KOPT-K1 (cell line): ENCODE results near the gene PTPN18.

ENCODE experiments used
- H3K27ac ChIP-seq: fragments of 200-600 bp; sonication (generic); 2 replicates; pipeline ENCODE4 v1.5.1; 2016; ENCODE audit warnings: antibody characterized with exemption, mild to moderate bottlenecking, low read depth, low read length; ENCODE audit not compliant: poor library complexity, severe bottlenecking
- H3K36me3 ChIP-seq: fragments of 200-600 bp; sonication (generic); 2 replicates; pipeline ENCODE4 v1.5.1; 2017; ENCODE audit warnings: antibody characterized with exemption, mild to moderate bottlenecking, low read length, moderate library complexity; ENCODE audit not compliant: insufficient read depth
- H3K9me3 ChIP-seq: fragments of 200-600 bp; sonication (generic); 2 replicates; pipeline ENCODE4 v1.5.1; 2017; ENCODE audit warnings: antibody characterized with exemption, low read length, mild to moderate bottlenecking; ENCODE audit not compliant: insufficient read depth, poor library complexity, severe bottlenecking

PTPN18 gene

DNA sequence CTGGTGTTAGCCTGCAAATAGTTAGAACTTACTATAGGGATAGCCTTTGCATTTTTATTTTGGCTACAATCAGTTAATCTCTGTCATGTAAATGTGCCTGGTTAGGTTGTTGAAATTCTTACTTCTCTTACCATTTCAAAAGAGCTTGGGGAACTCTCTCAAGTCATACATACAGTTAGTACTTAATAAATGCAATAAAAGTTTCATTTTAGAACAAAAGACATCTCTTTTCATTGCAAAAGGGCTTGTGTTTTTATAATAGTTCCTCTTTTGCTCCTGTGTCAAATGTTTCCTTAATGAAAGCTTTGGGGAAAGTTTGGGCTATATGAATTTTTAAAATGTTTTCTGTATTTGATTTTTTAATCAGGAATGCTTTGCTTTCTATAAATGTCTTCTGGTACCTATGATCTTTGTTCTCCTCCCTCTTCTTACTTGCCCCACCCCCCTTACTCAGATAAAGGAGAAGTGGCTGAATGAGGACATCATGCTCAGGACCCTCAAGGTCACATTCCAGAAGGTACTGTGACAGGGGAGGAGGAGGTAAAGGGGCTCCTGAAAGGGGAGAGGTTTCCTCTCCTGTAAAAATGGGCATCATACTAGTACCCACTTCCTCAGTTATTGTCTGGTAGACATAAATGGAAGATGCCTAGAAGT is 13.6 kb downstream of the PTPN18 start:
- Histone ChIP-seq H3K36me3 (no peaks in the 10 kb centered on the region), H3K27ac (no peak overlapping the region), H3K9me3 (no peaks in the 10 kb centered on the region)

DNA sequence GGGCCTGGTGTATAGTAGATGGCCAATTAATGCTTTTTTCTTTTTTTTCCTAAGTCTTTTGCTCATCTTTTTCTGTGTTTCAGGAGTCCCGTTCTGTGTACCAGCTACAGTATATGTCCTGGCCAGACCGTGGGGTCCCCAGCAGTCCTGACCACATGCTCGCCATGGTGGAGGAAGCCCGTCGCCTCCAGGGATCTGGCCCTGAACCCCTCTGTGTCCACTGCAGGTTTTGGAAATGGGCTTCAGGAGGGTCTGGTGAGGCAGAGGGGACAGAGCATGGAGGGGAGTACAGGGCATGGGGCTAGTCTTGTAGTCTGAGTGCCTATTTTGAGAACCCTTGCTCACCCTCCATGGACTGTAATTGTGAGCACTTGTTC is 14.1 kb downstream of the PTPN18 start:
- H3K9me3 ChIP-seq: no peaks in the 10 kb centered on the region
- H3K27ac ChIP-seq: no peak overlapping the region
- H3K36me3 ChIP-seq: no peaks in the 10 kb centered on the region

DNA sequence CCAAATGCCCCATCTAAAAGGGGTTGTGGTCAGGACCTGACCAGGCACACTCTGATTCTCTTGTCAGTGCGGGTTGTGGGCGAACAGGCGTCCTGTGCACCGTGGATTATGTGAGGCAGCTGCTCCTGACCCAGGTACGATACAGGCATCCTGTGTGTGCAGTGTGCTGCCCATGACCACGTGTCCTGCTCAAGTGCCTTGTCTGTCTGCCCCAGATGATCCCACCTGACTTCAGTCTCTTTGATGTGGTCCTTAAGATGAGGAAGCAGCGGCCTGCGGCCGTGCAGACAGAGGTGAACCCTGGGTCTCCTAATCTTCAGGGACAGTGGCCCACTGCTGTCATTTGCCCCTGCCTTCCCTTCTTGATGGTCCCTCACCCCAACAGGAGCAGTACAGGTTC is 14.6 kb downstream of the PTPN18 start:
- H3K27ac ChIP-seq: no peak overlapping the region
- no peaks in the 10 kb centered on the region for H3K9me3 ChIP-seq
- H3K36me3 ChIP-seq: no peaks in the 10 kb centered on the region

DNA sequence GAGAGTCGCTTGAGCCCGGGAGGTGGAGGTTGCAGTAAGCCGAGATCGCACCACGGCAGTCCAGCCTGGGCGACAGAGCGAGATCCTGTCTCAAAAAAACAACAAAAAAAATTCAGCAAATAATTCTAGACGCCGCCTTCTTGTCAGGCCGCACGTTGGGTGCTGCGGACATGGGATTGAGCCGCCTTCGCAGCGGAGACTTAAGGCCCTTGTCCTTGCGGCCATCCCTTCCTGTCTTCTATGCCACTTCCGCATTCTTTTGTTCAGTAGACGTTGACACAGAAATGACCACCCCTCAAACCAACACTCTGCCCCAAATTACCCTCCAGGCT is 15.8 kb downstream of the PTPN18 start:
- Histone ChIP-seq H3K9me3 (no peaks in the 10 kb centered on the region), H3K36me3 (no peaks in the 10 kb centered on the region), H3K27ac (peak overlapping the region; percentile 61)

GRCh38 chr2:130372055-130372832 is 16.4 kb downstream of the PTPN18 start:
- H3K36me3 ChIP-seq: no peaks in the 10 kb centered on the region
- peak overlapping the region; percentile 61 for H3K27ac ChIP-seq
- no peaks in the 10 kb centered on the region for H3K9me3 ChIP-seq

DNA sequence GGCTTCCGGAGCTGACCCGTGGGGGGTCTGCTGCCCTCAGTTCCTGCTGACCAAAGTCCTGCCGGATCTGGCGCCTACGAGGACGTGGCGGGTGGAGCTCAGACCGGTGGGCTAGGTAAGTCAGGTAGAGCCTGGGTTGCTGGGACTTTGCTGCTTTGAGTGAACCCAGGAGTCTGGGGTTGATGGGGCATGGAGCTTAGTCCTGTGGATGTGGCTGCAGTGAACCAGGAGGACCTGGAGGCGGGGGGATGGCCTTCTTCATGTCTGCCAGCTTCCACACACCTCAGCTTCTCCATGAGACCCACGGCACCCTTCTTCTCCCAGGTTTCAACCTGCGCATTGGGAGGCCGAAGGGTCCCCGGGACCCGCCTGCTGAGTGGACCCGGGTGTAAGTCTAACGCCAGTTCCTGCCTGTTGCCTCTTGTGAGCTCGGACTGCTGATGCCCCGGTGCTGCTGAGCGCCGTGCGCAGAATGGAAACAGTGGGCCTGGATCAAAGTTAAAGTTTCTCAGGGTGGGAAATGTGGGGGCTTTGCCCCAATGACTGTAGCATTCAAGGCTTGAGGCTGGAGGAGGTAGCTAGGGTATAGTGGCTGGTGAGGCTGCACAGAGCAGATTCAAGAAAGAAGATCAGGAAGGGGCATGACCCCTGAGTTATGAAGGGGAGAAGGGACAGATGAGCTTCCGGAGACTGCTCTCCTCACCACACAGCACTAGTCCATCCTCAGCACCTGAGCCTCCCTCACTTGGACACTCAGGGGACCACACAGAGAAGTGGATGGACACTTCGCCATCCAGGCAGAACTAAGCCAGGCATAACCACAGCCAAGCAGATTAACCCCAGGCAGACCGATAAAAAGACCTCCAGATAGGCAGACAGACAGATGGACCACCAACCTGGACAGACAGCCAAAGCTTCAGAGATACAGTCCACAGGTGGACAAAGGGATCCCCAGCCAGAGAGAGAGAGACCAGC is 17.3 kb downstream of the PTPN18 start:
- Histone ChIP-seq H3K9me3 (no peaks in the 10 kb centered on the region), H3K36me3 (no peaks in the 10 kb centered on the region), H3K27ac (peak overlapping the region; percentile 61)

- Histone ChIP-seq H3K27ac (no peak overlapping the region), H3K9me3 (no peaks in the 10 kb centered on the region), H3K36me3 (no peaks in the 10 kb centered on the region)
These were observed 18.0 kb downstream of the PTPN18 start for GRCh38 chr2:130373808-130374365.

- no peak overlapping the region for H3K27ac ChIP-seq
- H3K9me3 ChIP-seq: no peaks in the 10 kb centered on the region
- no peaks in the 10 kb centered on the region for H3K36me3 ChIP-seq
These were observed 18.9 kb downstream of the PTPN18 start for GRCh38 chr2:130374587-130375290.

DNA sequence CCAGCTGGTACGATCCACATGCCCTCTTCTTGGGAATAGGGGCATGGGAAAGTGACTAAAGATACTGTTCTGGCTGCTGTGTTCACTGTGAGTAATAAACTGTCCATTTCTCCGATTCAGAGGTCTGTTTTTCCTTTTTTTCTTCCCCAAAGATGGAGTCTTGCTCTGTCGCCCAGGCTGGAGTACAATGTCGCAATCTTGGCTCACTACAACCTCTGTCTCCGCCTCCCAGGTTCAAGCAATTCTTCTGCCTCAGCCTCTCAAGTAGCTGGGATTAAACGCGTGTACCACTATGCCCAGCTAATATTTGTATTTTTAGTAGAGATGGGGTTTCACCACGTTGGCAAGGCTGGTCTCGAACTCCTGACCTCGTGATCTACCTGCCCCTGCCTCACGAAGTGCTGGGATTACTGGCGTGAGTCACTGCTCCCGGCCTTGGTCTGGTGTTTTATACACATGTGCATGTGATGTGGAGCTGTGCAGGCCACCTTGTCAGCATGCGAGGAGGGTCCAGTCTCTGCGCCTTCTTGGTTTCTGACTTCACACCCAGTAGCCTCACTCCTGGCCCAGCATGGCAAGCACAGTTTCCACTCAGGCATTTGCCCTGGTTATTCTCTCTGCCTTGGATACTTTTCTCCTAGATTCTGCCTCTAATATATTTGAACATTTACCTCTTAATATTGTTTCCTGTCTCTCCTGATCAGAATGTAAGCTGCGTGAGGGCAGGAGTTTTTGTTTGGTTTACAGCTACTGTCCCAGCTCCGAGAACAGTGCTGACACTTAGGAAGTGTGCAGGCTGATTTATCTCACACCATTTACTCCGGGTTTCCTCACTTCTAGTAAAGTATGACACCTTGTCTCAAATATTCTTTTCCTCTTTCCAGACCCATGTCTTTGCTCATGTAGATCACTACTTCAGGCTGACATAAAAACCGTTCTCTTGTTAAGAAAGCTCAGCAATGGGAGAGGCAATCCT is 19.7 kb downstream of the PTPN18 start:
- H3K9me3 ChIP-seq: no peaks in the 10 kb centered on the region
- no peak overlapping the region for H3K27ac ChIP-seq
- no peaks in the 10 kb centered on the region for H3K36me3 ChIP-seq

GRCh38 chr2:130376433-130377293 is 20.8 kb downstream of the PTPN18 start:
- Histone ChIP-seq H3K27ac (no peak overlapping the region), H3K36me3 (no peaks in the 10 kb centered on the region), H3K9me3 (no peaks in the 10 kb centered on the region)

GRCh38 chr2:130377491-130377890 is 21.6 kb downstream of the PTPN18 start:
- H3K9me3 ChIP-seq: no peaks in the 10 kb centered on the region
- no peaks in the 10 kb centered on the region for H3K36me3 ChIP-seq
- H3K27ac ChIP-seq: no peak overlapping the region

DNA sequence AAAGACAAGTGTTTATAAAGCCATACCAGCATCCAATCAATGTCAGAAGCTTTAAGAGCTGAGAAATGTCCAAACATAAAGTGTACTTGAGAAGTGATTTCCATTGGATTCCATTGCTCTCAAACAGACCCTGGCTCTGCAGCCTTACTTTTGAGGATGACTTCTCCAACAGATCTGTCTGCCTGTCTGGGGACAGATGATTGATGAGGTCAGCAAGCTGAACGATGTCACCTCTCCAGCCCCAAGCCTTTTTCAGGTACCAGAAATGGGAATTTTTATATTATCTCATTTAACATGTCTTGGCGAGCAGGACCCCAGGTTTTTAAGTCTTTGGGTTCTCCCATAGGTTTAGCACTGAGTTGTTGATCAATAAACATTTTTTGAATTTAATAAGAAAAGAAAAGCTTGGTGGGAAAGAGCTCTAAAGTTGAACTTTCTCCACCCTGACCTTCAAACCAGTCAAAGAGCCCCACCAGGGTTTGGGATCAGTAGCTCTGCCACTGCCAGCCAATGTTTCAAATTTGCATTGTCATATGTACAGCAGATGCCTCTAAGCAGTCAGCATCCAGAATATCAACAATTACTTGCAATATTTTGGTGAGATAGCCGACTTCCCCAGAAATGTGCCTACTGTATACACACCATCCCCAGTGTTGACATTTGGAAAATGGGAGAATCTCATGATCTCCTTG is 22.5 kb downstream of the PTPN18 start:
- Histone ChIP-seq H3K27ac (no peak overlapping the region), H3K36me3 (no peaks in the 10 kb centered on the region), H3K9me3 (no peaks in the 10 kb centered on the region)

DNA sequence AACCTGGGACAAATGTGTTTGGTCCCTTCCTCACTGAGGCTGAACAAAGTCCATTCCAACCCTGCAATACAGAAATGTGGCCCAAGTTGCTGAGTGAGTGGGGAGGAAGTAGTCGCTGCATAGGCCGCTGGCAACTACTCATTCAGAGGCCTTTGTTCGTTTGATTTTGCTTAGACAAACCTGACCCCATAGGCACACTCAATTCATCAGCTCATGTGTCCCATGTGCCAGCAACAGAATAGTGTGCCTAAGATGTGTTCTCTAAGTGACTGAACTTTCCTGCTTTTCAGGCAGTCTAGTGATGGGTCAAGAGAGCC is 23.0 kb downstream of the PTPN18 start:
- Histone ChIP-seq H3K27ac (no peak overlapping the region), H3K9me3 (no peaks in the 10 kb centered on the region), H3K36me3 (no peaks in the 10 kb centered on the region)
